ENCODE data around the gene BBX. TPM values are rescaled to one million over a fixed set of nuclear protein-coding genes. Genes with fewer than 3 reads are reported as not detected.
A peak's percentile ranks its signal among the peaks of the same experiment; 100 is the strongest.

Gene BBX
- total RNA-seq, 1 donor from 2014 or later: 43.8 TPM

- ATAC-seq (no peak), DNase-seq (no peak)
- intact Hi-C loops (cut with micrococcal nuclease): no loop called here
Observed at GRCh38 chr3:107633327-107634098, 110.8 kb downstream of the BBX start.

- ATAC-seq: no peak
- intact Hi-C loops (cut with micrococcal nuclease): no loop called here
- no peak for DNase-seq
Observed at GRCh38 chr3:107634099-107634489, 111.3 kb downstream of the BBX start.

- no peak for DNase-seq
- intact Hi-C loops (cut with micrococcal nuclease): no loop called here
- no peak for ATAC-seq
Observed at GRCh38 chr3:107637416-107638183, 114.8 kb downstream of the BBX start.

GRCh38 chr3:107641572-107642307, 119.0 kb downstream of the BBX start:
- ATAC-seq (no peak), DNase-seq (no peak)
- intact Hi-C loops (cut with micrococcal nuclease): no loop called here

GRCh38 chr3:107643038-107643883, 120.5 kb downstream of the BBX start:
- intact Hi-C loops (cut with micrococcal nuclease): no loop called here
- no peak for DNase-seq
- ATAC-seq: no peak

- no peak for ATAC-seq
- intact Hi-C loops (cut with micrococcal nuclease): no loop called here
- no peak for DNase-seq
Observed at GRCh38 chr3:107644631-107645030, 121.9 kb downstream of the BBX start.

GRCh38 chr3:107650788-107651187, 128.0 kb downstream of the BBX start:
- intact Hi-C loops (cut with micrococcal nuclease): no loop called here
- ATAC-seq: peak; percentile 35

GRCh38 chr3:107651782-107652181, 129.0 kb downstream of the BBX start:
- intact Hi-C loops (cut with micrococcal nuclease): no loop called here
- no peak for ATAC-seq
- DNase-seq: no peak

More at GRCh38 chr3:107650788-107651187, 128.0 kb downstream of the BBX start:
- DNase-seq: no peak

- ATAC-seq (no peak), DNase-seq (no peak)
- intact Hi-C loops (cut with micrococcal nuclease): no loop called here
Observed at GRCh38 chr3:107654218-107654617, 131.5 kb downstream of the BBX start.

GRCh38 chr3:107657971-107658370, 135.2 kb downstream of the BBX start:
- no peak for ATAC-seq
- DNase-seq: no peak
- intact Hi-C loops (cut with micrococcal nuclease): no loop called here

- ATAC-seq: no peak
- no peak for DNase-seq
- intact Hi-C loops (cut with micrococcal nuclease): loop anchor here (5.0 kb wide), 1 partner anchor 83 kb away; no protein-coding TSS in a partner anchor
Observed at GRCh38 chr3:107660306-107660976, 137.7 kb downstream of the BBX start.

- intact Hi-C loops (cut with micrococcal nuclease): loop anchor here (5.0 kb wide), 1 partner anchor 84 kb away; no protein-coding TSS in a partner anchor
- no peak for DNase-seq
- peak; percentile 16 for ATAC-seq
Observed at GRCh38 chr3:107661447-107662123, 138.8 kb downstream of the BBX start.

- DNase-seq (no peak), ATAC-seq (peak; percentile 84)
- intact Hi-C loops (cut with micrococcal nuclease): loop anchor here (5.0 kb wide), 1 partner anchor 85 kb away; no protein-coding TSS in a partner anchor
Observed at GRCh38 chr3:107662124-107662507, 139.4 kb downstream of the BBX start.

GRCh38 chr3:107662586-107662985, 139.8 kb downstream of the BBX start:
- ATAC-seq (peak; percentile 58), DNase-seq (no peak)
- intact Hi-C loops (cut with micrococcal nuclease): loop anchor here (5.0 kb wide), 1 partner anchor 85 kb away; no protein-coding TSS in a partner anchor

- ATAC-seq (no peak), DNase-seq (no peak)
- intact Hi-C loops (cut with micrococcal nuclease): loop anchor here (5.0 kb wide), 1 partner anchor 86 kb away; no protein-coding TSS in a partner anchor
Observed at GRCh38 chr3:107663266-107663665, 140.5 kb downstream of the BBX start.

GRCh38 chr3:107664614-107665013, 141.9 kb downstream of the BBX start:
- intact Hi-C loops (cut with micrococcal nuclease): loop anchor here (5.0 kb wide), 1 partner anchor 87 kb away; no protein-coding TSS in a partner anchor
- ATAC-seq: no peak
- DNase-seq: no peak

- DNase-seq (no peak), ATAC-seq (no peak)
- intact Hi-C loops (cut with micrococcal nuclease): no loop called here
Observed at GRCh38 chr3:107665351-107665750, 142.6 kb downstream of the BBX start.

GRCh38 chr3:107666853-107667252, 144.1 kb downstream of the BBX start:
- intact Hi-C loops (cut with micrococcal nuclease): no loop called here
- DNase-seq: no peak
- no peak for ATAC-seq

Data from left ventricle myocardium superior (tissue), 1 donor.